ENCODE data around the gene GRPEL1.

DNA sequence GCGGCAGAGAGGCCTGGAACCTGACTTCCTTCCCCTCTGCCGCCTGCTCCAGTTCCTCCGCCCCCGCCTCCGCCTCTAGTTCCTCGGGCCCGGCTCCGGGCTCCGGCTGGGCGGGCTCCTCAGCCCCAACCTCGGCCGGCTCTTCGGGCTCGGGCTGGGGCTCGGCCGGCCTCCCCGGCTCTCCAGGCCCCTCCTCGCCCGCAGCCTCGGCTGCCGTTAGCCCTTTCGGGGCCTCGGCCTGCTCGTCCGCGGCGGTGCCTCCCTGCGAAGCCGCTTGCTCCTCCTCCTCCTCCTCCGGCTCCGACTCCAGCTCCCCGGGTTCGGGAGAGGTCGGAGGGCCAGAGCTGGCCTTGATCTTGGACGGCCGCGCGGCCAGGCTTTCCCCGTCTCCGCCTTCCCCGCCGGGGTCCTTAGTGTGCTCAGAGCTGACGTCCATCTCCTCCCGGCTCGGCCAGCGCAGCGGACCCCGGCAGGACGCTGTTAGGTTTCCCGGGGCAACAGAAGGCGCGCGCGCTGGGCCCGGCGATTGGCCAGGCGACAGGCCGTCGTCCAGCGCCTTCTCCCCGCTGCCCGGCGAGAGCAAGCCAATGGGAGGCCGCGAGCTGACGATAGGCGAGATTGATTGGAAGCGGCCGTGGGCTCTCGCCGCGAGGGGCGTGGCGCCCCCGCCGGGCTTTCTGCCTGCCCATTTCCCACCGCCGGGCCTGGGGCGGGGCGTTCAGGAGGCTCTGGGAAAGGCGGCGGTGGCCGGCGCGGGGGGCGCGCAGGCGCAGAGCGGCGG, 25.2 kb downstream of the GRPEL1 start:
- no peak for TF ChIP-seq EZH2 (IDR thresholded peaks at IDR 0.05; ENCODE audit: low read length, missing control alignments)
- TF ChIP-seq, protein P1, sequence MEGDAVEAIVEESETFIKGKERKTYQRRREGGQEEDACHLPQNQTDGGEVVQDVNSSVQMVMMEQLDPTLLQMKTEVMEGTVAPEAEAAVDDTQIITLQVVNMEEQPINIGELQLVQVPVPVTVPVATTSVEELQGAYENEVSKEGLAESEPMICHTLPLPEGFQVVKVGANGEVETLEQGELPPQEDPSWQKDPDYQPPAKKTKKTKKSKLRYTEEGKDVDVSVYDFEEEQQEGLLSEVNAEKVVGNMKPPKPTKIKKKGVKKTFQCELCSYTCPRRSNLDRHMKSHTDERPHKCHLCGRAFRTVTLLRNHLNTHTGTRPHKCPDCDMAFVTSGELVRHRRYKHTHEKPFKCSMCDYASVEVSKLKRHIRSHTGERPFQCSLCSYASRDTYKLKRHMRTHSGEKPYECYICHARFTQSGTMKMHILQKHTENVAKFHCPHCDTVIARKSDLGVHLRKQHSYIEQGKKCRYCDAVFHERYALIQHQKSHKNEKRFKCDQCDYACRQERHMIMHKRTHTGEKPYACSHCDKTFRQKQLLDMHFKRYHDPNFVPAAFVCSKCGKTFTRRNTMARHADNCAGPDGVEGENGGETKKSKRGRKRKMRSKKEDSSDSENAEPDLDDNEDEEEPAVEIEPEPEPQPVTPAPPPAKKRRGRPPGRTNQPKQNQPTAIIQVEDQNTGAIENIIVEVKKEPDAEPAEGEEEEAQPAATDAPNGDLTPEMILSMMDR (conservative IDR thresholded peaks at IDR 0.05 in 1 of 2, IDR thresholded peaks at IDR 0.05 in 1 of 2; ENCODE audit: low read depth in 1 of 2, low read length in 2 of 2), result peak in 1 of 2 donors; percentile 5

Data from fibroblast of lung (primary cell).